HG02798 (cell line): Measurements from ENCODE around the gene PLA2G4B.

Experiments
- ATAC-seq: cut with Tn5 transposase; IDR thresholded peaks from one replicate; pipeline ENCODE4 v1.9.1; 2021; ENCODE audit warnings: mild to moderate bottlenecking; ENCODE audit not compliant: unreplicated experiment, poor library complexity

The PLA2G4B gene

DNA sequence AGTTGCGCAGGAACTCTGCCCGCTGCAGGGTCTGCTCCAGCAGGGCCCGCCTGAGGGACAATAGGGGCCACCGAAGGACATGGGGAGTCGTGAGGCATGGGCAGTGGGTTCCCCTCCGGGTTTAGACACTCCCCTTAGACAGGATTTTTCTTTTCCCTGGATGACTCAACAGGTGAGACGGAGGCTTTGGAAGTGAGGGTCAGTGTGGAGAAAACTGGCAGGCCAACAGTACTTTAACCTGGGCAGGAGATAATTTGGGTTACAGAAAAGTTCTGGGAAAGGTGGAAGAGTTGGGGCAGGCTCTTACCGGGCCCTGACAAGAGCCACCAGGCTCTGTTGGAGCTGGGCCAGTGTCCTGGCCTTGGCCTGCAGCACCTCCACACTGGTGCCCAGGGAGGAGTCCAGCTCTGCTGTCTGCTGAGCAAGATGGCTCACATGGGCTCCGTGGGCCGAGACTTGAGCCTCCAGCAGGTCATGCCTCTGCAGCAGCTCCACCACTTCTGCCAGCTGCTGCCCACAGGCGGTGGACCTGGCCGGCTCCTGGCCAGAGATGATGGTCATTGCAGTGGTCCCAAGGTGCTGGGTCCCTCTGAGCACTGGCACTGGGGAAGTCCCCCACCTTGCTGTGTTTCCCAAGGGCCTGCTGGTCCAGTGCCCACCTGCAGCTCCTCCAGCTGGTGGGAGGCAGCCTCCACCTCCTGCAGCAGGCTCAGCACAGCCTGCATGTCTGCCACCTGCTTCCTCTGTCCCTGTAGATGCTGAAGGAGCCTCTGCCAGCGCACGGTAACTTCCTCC is 44.2 kb downstream of the PLA2G4B start:
- no peak for ATAC-seq

DNA sequence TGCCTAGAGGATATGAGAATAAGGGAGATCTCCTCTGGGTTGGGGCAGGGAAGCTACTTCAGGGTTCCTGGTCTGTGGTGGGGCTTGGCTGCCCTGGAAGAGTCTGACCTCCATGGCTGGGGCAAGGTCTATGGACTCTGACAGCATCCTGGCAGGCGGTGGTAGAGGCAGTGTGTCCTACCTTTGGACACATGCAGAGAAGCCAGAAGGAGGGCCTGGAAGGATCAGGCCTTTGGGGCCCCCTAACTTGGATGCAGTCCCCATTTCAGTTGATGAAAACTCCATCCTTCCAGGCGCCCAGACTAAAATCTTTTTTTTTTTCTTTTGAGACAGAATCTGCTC is 44.8 kb downstream of the PLA2G4B start:
- ATAC-seq, result no peak

DNA sequence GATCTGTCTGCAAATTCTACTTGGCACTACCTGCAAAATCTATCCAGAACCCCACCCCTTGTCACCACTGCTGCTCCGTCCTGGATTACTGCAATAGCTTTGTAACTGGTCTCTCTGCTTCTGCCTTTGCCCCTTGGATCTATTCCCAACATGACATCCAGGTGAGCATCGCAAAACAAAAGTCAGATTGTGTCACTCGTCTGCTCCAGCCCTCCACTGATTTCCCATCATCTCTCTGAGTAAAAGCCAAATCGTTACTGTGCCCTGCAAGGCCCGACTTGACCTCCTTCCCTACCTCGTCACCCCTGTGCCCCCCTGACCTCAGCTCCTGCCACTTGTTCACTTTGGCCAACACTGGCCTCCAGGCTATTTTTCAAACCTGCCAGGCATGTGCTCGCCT is 45.8 kb downstream of the PLA2G4B start:
- no peak for ATAC-seq

DNA sequence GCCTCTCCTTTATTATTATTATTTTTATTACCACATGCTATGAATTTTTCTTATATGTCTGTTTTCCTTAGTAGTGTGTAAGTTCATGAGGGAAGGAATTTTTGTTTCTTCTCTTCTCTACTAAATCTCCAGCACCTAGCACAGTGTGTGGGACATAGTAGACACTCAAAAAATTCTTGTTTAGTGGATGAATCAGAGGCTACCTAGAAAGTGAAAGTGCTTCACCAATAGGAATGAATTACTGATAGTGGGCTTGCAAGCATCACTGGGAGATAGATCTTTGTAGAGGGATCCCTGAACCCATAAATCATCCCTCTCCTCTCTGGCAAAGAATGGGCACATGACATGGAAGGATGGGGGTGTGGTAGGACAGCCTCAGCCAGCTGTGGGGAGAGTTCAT is 46.7 kb downstream of the PLA2G4B start:
- ATAC-seq, result no peak

DNA sequence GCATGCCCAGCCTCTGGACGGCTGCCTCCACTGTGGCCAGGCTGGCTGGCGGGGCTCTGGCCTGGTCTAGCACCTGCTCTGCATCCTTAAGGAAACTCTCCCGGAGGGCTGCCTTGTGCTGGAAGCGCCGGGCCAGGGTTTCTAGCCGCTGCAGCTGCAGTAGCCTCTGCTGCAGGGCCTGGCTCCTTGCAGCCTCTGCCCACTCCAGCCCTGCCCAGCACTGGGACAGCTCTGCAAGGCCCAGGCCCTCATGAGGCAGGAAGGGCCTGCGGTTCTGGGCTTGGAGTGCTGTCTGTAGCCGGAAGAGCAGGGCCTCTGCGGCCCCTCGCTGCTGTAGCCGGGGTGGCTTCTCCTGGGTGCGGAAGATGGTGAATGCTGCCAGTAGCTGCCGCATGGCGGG is 47.2 kb downstream of the PLA2G4B start:
- ATAC-seq, result no peak

DNA sequence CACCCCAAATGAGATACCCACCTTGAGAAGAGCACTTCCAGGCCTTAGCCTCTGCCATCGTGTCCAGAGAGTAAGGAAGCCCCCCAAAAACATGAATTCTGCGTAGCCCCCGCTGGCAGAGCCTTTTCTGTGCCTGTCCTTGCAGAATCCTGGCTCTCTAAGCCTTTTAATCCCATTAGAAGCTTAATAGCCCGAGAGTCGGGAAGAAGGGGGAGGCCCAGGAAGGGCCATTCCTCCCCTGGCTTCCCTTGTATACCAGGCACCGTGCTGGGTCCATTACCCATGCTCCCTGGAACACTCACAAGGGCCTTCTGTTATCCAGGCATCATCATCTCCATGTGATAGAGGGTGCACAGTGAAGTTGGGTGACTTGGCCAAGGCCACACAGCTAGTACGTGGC is 48.1 kb downstream of the PLA2G4B start:
- no peak for ATAC-seq

DNA sequence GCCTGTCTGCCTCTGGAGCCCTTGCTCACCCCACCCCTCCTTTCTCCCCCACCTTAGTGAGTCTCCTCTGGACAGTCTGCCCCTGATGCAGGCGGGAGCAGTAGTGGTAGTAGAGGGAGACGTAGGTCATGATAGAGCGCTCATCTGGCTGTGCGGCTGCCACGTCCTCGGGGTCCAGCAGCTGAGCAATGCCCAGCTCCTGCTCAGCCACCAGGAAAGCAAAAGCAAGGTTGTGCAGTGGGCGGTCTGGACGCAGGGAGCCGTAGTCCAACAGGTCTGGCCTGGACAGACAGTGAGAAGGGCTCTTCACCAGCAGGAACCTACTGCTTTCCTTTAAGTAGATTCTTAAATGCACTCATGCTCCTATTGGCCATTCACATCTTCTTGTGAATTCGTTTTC is 48.5 kb downstream of the PLA2G4B start:
- no peak for ATAC-seq

DNA sequence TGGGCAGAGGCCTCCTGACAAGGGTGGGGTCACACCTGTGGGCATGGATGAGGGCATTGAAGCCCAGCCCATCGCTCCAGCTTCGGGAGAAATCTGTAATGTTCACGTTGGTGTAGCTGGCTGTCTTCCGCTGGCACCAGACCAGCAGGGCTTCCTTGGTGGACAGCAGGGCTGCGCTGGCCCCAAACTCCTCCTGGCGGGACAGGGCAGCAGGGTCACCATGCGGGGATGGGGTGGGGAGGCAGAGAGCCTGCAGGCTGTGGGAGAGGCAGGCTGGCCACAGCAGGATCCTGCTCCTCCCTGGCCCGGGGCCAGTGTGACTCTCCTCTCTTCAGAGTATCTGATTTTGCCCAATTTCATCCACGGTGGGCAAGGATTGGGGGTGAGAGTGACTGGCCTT is 49.2 kb downstream of the PLA2G4B start:
- no peak for ATAC-seq

DNA sequence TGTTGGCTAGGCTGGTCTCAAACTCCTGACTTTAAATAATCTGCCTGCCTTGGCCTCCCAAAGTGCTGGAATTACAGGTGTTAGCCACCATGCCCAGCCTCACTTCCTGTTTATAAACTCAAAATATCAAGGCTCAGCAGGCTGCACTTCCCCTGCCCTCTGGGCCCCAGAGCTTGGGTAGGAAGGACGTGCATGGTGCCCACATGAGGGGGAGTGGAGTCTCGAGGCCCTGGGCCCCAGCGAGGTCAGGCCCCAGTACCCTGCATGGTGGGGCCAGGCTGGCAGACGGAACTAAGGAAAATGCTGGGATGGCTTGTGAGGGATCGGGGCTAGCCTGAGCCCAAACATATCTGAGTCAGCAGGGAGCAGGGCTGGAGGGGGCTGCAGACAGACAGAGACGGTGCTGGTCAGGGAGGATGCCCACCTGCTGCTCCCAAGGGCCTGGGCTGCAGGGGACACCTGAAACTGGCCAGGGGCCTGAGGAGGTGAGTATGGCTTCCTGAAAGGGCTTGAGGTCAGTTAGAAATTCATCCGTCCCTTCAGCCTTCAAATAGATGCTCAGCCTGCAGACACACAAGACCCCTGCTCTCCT is 50.1 kb downstream of the PLA2G4B start:
- ATAC-seq, result no peak

DNA sequence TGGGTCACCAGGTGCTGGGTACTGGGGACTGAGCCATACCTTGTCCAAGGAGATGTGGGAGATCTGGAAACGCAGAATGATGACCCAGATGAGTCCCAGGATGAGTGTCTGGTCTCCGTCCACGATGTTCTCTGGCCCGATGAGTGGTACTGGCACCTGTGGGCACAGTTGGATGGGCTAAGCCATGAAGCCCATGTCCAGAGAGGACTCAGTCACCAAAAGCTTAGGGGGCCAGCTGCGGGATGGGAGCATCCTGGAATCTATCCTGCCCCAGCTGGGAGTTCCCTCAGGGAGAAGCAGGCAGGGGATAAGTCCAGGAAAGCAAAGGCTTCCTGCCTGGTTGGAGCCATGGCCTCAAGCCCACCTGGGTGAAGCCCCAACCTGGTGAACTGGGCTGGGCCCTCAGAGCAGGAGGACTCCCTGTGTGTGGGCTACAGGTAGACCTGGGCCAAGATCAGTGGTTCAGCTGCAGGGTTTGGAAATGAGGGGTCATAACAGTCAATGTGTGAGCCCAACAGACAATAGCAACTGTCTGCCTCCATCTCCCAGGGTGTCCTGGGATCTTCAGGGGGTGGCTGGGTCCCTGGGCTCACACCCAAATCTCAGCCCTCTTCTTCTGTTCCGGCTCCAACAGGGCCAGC is 51.5 kb downstream of the PLA2G4B start:
- no peak for ATAC-seq

DNA sequence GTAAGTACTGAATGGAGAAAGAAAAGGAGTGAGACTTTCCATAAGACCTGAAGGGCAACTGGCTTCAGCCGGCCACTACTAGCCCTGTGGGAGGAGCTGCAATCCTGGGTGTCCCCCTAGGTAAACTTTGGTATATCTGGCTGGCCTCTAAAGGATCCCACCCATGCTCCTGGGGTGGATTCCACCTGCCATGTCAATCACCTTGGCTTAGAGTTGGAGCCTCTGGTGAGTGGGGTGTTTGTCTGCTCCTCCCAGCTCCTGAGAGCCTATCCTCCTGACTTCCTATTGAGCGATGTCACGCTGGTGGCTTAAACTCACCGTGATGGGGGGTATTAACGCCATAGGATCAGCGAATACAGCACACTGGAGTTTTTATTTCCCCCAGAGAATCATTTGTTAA is 52.6 kb downstream of the PLA2G4B start:
- ATAC-seq, result no peak

DNA sequence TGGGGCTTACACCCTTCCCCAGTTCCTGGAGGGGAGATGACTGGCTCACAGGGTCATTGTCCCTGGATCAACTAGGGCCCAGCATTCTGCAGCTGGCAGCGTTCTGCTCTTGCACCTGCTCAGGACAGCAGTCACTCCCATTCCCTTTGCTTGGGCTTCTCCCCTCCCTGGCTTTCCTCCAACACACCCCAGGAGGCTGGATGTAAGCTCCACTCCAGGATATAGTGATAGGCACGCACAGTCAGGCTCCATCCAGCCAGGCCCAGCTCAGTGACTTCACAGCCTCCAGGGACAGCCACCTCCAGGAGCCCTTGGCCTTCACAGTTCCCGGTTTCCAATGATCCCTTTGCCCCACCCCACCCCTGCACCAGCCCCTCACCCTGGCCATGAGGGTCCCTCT is 53.3 kb downstream of the PLA2G4B start:
- no peak for ATAC-seq

DNA sequence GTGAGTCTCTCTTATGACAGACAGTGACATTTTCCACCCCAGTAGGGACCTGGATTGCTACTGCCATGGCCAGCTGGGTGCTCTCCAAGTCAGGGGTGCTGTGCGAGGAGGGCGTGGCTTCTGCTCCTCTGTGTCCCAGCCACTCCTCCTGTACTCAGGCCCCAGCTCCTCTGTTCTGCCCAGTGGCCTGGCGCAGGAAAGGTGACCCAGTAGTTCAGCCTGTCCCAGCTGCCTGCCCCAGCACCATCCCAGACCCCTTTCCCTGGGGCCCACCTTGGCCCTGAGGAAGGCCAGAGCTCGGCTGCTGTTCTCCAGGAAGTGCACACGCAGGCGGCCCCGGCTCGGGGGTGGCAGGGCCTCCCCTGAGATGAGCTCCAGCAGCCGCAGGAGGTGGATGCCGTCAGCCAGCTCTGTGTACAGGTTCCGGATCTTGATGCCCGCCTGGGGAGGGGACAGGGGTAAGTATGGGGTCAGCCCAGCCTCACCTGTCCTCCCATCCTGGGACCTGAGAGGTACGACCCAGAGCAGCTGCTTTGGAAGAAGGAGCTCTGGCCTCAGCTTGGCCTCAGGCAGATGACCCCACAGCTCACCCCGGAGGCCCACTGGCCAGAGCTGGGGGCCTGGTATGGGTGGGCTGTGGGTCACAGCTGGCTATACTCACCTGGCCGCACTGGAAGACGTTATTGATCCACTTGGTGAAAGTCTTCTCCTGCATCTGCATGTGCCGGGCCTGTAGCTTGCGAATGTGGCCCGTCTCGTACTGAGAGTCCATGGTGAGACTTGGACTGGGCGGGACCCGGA is 54.2 kb downstream of the PLA2G4B start:
- no peak for ATAC-seq

DNA sequence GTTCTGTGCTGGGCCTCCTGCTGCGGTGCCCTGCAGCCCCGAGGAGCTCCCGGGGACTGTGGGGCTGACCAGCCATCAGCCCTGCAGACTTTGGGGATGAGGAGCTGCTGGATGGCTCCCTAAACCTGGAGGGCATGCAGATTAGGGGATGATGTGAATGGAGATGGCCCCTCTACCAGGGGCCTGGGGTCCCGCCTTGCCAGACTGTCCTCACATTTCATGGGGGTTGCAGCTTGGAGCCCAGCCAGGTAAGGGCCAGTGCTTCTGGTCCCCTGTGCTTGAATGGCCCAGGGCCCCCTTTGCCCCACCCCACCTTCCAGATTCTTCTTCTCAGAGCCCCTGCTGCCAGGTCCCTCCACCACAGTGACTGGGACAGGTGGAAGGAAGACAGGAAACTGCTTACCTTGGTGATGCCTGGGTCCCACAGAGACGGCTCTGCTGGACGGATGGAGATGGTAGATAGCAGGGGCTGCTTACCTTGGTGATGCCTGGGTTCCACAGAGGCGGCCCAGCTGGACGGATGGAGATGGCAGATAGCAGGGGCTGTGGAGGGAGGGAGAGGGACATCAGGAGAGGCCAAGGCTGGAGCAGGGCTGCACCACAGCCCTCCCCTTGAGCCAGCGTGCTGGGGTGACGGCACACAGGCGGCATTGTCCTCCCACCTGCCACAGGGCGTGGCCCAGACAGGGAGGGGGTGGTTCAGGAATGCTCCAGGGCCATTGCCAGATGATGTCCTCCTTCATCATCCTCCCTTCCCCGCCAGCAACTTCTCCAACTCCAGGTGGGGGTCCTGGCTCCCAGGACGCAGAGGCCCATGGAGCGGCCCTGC is 55.0 kb downstream of the PLA2G4B start, which contains the start of gene SPTBN5:
SPTBN5 (minus strand) TSS at position 632 of the 829 bp plus-strand sequence; CDS start at position 76, 556 bp downstream.
- no peak for ATAC-seq

DNA sequence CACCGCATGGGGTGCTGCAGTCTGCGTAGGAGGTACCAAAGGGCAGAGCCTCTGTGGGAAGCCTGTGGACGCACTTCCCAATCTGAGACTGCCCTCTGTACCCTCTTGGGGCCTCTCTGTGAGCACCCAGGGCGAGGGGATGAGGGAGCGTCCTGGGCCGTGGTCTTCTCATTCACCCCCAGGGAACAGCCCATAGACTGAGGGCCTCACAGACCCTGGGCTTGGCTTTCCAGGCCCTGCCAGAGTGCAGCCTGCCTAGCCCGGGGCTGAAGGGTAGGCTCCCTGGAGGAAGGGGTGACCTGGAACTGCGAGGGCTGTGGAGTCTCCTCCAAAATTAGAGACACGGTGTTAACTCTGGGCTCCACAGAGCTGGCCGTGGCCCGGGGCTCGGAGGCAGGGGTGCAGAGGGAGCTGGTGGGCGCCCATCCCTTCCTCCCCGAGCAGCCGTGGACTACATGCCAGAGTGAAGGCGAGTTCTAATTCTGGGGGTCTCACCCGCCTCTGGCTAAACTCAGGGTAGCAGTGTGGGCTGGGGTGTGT is 55.7 kb downstream of the PLA2G4B start:
- no peak for ATAC-seq

DNA sequence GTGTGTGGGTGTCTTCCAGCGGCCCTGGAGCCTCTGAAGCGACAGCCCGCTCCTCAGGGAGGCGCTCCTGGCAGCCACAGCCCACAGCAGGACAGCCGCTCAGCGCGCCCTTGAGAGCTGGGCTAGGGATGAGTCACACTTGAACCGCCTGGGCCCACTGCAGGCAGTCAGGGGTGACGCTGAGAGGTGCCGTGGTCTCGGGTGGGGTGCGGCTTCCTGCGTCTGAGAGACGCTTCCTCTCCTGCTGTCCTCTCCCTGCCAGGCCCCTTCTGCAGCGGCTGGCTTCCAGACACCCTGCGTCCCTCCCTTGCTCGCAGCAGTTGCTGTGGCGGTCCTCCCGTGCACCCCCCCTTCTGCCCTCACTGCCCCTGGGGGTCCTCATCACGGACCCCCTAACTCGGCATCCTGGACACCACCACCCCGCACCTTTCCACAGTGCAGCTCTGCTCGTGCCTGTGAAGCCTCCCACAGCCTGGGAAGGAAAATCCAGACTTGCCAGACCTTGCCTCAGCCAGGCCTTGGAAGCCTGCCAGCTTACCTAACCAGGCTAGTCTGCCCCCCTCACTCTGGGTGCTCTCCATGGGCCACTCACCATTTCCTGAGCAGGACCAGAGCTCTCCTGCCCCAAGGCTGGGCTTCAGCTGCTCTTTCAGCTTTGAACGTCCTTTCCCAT is 56.3 kb downstream of the PLA2G4B start:
- ATAC-seq, result peak; percentile 84

DNA sequence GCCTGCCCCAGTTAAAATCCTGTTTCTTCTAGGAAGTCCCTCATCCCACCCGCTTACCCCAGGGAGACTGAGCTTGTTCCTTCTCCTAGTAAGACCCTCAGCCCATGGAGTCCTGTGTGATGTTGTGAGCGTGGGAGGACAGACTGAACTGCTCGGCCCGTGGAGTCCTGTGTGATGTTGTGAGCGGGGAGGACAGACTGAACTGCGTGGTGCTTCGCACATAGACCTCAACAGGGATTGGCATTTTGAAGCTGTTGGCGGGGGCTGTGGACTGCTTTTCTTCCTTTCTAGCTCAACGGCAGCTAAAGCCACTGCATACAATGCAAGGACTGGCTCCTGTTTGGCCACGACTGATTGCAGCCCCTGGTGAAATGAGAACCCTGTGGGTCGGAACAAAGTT is 56.8 kb downstream of the PLA2G4B start:
- ATAC-seq, result no peak

DNA sequence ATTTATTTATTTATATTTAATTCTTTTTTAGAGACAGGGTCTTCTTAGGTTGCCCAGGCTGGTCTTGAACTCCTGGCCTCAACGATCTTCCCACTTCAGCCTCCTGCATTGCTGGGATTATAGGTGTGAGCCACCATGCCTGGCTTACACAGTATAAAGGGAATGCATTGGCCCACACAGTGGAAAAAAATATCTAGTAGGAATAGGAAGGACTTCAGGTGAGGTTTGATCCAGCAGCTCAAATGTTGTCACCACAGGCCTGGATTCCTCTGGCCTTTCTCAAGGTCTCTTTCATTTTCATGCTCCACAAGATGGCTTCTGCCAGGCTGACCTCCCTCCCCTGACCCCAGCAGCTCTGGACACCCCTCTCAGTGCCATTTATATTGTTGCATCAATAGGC is 57.3 kb downstream of the PLA2G4B start:
- ATAC-seq, result no peak

DNA sequence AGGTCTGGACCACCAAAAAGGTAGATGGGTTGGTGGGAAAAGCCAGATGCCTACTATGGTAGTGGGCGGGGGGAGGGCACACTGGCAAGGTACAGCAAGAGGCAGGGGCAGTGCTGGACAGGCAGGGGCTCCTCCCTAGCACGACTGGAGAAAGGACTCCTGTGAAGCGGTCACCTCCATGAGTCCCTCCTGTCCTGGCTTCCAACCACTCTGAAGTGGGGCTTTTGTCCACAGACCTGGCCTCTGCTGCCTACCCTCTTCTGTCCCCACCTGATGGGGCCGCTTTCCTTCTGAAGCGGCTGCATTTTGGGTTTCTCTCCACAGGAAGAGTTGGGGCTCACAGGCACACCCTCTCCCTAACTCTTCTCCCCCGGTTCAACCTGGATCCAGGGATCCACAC is 57.9 kb downstream of the PLA2G4B start:
- ATAC-seq, result no peak
